ENCODE results near the gene GNB2.

DNA sequence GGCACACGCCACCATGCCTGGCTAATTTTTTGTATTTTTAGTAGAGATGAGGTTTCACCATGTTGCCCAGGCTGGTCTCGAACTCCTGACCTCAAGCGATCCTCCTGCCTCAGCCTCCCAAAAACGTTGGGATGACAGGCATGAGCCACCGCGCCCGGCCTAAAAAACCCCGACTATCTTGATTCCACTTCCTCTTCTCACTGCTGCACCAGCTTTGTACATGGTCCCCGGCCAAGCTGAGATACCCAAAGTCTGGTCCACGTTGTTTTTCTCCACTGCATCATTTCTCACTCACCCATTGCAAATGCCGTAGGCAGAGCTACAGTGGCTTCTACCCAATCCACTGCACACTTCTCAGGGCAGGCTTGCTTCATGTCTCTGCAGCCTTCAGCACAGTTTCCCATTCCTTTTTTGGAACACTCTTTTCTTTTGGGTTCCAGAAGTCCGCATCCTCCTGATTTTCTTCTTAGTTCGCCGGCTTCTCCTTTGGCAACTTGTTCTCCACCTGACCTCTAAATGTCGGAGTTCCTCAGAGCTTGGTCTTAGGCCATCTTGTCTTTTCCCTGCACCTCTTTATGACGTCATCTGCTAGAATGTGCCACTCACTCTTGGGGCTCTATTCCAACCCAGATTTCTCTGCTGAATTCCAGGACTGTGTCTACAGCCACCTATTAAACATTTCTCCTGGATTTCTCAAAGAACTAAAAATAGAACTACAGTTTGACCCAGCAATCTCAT lies 6.0 kb upstream of the GNB2 start:
- TF ChIP-seq, protein P1, sequence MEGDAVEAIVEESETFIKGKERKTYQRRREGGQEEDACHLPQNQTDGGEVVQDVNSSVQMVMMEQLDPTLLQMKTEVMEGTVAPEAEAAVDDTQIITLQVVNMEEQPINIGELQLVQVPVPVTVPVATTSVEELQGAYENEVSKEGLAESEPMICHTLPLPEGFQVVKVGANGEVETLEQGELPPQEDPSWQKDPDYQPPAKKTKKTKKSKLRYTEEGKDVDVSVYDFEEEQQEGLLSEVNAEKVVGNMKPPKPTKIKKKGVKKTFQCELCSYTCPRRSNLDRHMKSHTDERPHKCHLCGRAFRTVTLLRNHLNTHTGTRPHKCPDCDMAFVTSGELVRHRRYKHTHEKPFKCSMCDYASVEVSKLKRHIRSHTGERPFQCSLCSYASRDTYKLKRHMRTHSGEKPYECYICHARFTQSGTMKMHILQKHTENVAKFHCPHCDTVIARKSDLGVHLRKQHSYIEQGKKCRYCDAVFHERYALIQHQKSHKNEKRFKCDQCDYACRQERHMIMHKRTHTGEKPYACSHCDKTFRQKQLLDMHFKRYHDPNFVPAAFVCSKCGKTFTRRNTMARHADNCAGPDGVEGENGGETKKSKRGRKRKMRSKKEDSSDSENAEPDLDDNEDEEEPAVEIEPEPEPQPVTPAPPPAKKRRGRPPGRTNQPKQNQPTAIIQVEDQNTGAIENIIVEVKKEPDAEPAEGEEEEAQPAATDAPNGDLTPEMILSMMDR (IDR thresholded peaks at IDR 0.05): no peak
- TF ChIP-seq POLR2A (IDR thresholded peaks at IDR 0.05): no peak

Data from stomach (tissue), 4 donors.